ENCODE results near the gene C17orf114.

C17orf114 gene

DNA sequence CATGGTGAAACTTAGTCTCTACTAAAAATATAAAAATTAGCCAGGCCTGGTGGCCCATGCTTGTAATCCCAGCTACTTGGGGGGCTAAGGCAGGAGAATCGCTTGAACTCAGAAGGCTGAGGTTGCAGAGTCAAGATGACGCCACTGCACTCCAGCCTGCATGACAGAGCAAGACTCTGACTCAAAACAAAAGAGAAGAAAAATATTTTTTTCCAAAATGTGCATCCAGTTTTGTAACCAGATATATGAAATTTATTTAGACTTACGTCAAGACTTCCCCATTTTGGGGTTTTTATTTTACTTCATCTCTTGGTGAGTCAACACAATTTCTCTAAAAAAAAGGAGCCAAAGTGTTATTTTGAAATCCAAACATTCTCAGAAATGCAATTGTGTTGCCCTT lies 35.9 kb downstream of the C17orf114 start (continued):
- TF ChIP-seq, protein P1, sequence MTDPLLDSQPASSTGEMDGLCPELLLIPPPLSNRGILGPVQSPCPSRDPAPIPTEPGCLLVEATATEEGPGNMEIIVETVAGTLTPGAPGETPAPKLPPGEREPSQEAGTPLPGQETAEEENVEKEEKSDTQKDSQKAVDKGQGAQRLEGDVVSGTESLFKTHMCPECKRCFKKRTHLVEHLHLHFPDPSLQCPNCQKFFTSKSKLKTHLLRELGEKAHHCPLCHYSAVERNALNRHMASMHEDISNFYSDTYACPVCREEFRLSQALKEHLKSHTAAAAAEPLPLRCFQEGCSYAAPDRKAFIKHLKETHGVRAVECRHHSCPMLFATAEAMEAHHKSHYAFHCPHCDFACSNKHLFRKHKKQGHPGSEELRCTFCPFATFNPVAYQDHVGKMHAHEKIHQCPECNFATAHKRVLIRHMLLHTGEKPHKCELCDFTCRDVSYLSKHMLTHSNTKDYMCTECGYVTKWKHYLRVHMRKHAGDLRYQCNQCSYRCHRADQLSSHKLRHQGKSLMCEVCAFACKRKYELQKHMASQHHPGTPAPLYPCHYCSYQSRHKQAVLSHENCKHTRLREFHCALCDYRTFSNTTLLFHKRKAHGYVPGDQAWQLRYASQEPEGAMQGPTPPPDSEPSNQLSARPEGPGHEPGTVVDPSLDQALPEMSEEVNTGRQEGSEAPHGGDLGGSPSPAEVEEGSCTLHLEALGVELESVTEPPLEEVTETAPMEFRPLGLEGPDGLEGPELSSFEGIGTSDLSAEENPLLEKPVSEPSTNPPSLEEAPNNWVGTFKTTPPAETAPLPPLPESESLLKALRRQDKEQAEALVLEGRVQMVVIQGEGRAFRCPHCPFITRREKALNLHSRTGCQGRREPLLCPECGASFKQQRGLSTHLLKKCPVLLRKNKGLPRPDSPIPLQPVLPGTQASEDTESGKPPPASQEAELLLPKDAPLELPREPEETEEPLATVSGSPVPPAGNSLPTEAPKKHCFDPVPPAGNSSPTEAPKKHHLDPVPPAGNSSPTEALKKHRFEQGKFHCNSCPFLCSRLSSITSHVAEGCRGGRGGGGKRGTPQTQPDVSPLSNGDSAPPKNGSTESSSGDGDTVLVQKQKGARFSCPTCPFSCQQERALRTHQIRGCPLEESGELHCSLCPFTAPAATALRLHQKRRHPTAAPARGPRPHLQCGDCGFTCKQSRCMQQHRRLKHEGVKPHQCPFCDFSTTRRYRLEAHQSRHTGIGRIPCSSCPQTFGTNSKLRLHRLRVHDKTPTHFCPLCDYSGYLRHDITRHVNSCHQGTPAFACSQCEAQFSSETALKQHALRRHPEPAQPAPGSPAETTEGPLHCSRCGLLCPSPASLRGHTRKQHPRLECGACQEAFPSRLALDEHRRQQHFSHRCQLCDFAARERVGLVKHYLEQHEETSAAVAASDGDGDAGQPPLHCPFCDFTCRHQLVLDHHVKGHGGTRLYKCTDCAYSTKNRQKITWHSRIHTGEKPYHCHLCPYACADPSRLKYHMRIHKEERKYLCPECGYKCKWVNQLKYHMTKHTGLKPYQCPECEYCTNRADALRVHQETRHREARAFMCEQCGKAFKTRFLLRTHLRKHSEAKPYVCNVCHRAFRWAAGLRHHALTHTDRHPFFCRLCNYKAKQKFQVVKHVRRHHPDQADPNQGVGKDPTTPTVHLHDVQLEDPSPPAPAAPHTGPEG (CRISPR knock-in tag; IDR thresholded peaks at IDR 0.05), result no peak
- no peak for TF ChIP-seq CREB1 (IDR thresholded peaks at IDR 0.05)
- no peak for TF ChIP-seq CREB1 (CRISPR knock-in tag; IDR thresholded peaks at IDR 0.05)
- no peak for TF ChIP-seq TBL1XR1 (IDR thresholded peaks at IDR 0.05; ENCODE audit: borderline replicate concordance, low read length, partially characterized antibody)

DNA sequence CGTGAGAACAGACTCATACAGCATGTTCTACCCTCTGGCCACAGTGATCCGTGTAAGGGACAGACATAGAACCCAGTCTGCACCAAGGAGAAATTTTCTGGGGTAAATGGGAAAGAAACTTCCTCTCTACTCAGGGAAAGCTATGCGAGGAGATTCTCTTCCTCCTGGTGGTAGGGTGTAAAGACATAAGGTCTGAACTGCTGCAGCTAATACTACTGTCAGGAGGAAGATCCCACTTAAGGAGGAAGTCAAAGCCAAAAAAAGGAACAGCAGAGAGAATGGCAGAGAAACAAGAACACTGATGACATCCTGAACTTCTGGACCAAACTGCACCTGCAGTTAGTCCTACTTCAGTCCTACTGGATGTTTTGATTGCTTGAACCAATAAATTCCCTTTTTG lies 37.5 kb downstream of the C17orf114 start:
- Histone ChIP-seq H3K36me3 (replicated peaks in 1 of 2; ENCODE audit: control insufficient read depth in 1 of 2, insufficient read depth in 2 of 2, low read length in 2 of 2) (no peaks in the 10 kb centered on the region), H3K4me1 (ENCODE audit: insufficient read depth, low read length) (peaks cover 56% of the 10 kb centered on the region), H3K9ac (ENCODE audit: insufficient read depth, low read depth, low read length) (no peak overlapping the region), H3K4me2 (ENCODE audit: low read depth, low read length) (no peak overlapping the region), H3K27me3 (ENCODE audit: control insufficient read depth in 1 of 2, insufficient read depth in 2 of 2, low read length in 2 of 2) (no peaks in the 10 kb centered on the region), H4K20me1 (ENCODE audit: insufficient read depth, low read length) (no peaks in the 10 kb centered on the region), H3K4me3 (replicated peaks in 1 of 3; ENCODE audit: insufficient read depth in 1 of 3, low read depth in 2 of 3, low read length in 3 of 3) (no peak overlapping the region), H3K79me2 (ENCODE audit: insufficient read depth, low read length) (no peaks in the 10 kb centered on the region), H2AFZ (ENCODE audit: low read length) (peak overlapping the region; percentile 61), H3K9me3 (ENCODE audit: low read length) (no peaks in the 10 kb centered on the region), H3K27ac (ENCODE audit: extremely low read length, insufficient read depth, low read length) (no peak overlapping the region)
- CTCF ChIA-PET (ENCODE audit: low intra/inter-chr PET ratio, low total read pairs), result no interaction called here
- POLR2A ChIA-PET, result interaction anchor here (1.2 to 3.3 kb wide), 2 partner anchors 14 to 54 kb away, joined by 3 to 14 read pairs; partner anchors contain the start of gene ARRB2
- BruUV-seq (replicated peaks), result no TSS peak
- in situ Hi-C loops (cut with HindIII; ENCODE audit: extremely low pct_ligation_motif_present, low pct_unique_long_range_greater_than_20kb), result no loop called here
- 84% methylated on average over 3 of the region's 3 CpGs for WGBS (ENCODE audit: low lambda C conversion rate)
- no peak for ATAC-seq
- no peak for FAIRE-seq
- DNase-seq (ENCODE audit: low spot score), result no peak
- intact Hi-C loops (cut with micrococcal nuclease; ENCODE audit: unreplicated experiment), result no loop called here
- TF ChIP-seq, protein P2, sequence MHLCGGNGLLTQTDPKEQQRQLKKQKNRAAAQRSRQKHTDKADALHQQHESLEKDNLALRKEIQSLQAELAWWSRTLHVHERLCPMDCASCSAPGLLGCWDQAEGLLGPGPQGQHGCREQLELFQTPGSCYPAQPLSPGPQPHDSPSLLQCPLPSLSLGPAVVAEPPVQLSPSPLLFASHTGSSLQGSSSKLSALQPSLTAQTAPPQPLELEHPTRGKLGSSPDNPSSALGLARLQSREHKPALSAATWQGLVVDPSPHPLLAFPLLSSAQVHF (CRISPR knock-in tag; IDR thresholded peaks at IDR 0.05), result no peak
- TF ChIP-seq MEIS1 (CRISPR knock-in tag; IDR thresholded peaks at IDR 0.05; ENCODE audit: borderline replicate concordance) (no peak), TAF15 (IDR thresholded peaks at IDR 0.05; ENCODE audit: low read depth, low read length, poor library complexity, severe bottlenecking) (no peak)
